C4-2B (cell line): ENCODE measurements around the gene RBFOX2.

Experiments
- H3K27ac ChIP-seq: fragments of 450-650 bp; 2 replicates; pipeline ENCODE4 v1.5.1; 2017
- ZFX ChIP-seq: fragments of 450-650 bp; IDR thresholded peaks from 2 replicates; pipeline ENCODE4 v1.6.1; 2017
- TF ChIP-seq, protein P1 (sequence below): fragments of 450-650 bp; conservative IDR thresholded peaks from 2 replicates; pipeline ENCODE4 v1.5.1; 2017; ENCODE audit warnings: mild to moderate bottlenecking

The RBFOX2 gene

GRCh38 chr22:35905894-35906293, 122.7 kb downstream of the RBFOX2 start:
- TF ChIP-seq, protein P1, sequence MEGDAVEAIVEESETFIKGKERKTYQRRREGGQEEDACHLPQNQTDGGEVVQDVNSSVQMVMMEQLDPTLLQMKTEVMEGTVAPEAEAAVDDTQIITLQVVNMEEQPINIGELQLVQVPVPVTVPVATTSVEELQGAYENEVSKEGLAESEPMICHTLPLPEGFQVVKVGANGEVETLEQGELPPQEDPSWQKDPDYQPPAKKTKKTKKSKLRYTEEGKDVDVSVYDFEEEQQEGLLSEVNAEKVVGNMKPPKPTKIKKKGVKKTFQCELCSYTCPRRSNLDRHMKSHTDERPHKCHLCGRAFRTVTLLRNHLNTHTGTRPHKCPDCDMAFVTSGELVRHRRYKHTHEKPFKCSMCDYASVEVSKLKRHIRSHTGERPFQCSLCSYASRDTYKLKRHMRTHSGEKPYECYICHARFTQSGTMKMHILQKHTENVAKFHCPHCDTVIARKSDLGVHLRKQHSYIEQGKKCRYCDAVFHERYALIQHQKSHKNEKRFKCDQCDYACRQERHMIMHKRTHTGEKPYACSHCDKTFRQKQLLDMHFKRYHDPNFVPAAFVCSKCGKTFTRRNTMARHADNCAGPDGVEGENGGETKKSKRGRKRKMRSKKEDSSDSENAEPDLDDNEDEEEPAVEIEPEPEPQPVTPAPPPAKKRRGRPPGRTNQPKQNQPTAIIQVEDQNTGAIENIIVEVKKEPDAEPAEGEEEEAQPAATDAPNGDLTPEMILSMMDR, result no peak
- no peak for TF ChIP-seq ZFX
- no peak overlapping the region for H3K27ac ChIP-seq

- no peak overlapping the region for H3K27ac ChIP-seq
- TF ChIP-seq, protein P1, result no peak
- TF ChIP-seq ZFX, result no peak
These were observed 123.9 kb downstream of the RBFOX2 start for GRCh38 chr22:35904752-35905151.

DNA sequence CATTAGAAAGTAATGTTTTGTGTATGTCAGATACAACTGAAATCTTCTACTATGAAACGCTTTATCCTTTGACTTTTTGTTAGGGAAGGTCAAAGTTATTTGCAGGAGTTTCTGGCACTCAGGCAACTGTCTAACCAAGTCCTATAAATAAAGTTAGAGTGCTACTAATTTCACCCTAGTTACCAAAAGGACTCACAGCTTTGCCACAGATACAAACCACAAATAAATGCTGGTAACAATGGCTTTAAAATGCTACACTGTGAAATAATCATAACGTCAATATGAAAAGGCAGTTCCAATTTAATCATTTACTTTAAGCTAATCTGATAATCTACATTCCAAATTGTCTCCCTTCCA, 124.3 kb downstream of the RBFOX2 start:
- no peak overlapping the region for H3K27ac ChIP-seq
- no peak for TF ChIP-seq ZFX
- TF ChIP-seq, protein P1, result no peak

DNA sequence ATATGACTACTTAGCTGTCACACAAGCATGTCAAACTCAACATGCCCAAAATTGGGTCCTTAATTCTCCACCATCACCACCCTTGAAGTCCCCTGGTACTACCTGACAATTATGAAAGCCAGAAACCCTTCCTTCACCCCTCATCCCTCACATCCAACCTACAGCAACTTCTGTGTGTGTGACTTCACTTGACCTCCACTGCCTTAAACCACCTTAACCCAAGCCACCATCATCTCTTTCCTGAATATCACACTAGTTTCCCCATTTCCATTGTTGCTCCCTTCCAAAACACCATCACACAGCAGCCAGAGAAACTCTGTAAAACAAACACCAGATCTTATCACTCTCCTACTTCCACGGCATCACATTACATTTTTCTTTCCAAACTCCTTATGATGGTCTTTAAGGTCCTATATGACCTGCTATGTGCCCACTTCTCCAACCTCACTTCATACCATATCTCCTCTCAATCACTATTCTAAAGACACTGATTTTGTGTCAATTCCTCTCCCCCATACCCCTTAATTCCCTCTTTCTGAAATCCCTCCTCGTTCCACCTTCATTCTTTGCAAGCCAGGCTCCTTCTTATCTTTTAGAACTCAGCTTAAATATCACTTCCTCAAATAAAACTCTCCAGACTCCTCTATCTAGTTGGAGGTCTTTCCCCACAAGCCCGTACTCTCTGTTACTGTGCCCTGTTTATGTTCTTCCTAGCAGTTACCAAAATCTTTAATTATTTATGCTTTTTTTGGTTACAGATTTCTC, 124.9 kb downstream of the RBFOX2 start:
- peak overlapping the region; percentile 74; the same call in 1 of the 2 replicates for H3K27ac ChIP-seq
- no peak for TF ChIP-seq ZFX

GRCh38 chr22:35900483-35901168, 128.0 kb downstream of the RBFOX2 start:
- no peak overlapping the region for H3K27ac ChIP-seq
- TF ChIP-seq, protein P1, result no peak
- no peak for TF ChIP-seq ZFX

DNA sequence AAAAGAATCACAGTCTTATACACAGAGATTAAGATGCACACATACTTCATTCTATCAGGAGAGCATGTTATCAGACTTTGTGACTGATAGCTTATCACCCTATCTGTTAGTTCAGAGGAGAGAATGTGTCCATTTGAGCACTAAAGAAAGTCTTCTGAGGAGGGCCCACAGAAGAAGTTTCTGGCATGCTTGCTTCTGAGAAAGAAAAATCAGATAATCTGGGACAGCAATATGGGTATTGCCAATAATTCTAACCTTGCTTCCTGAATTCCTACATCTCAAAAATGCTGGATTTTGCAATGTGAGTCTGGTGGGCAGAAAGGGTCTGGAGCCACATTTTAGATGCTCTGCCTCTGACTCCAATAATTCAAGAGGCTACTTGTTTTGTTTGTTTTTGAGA, 128.9 kb downstream of the RBFOX2 start:
- TF ChIP-seq, protein P1, result no peak
- no peak for TF ChIP-seq ZFX
- no peak overlapping the region for H3K27ac ChIP-seq

- no peak overlapping the region for H3K27ac ChIP-seq
- TF ChIP-seq, protein P1, result no peak
These were observed 132.4 kb downstream of the RBFOX2 start for GRCh38 chr22:35896111-35896705.
